ENCODE results near the gene HELZ. TPM values are rescaled to one million over a fixed set of nuclear protein-coding genes. Genes with fewer than 3 reads are reported as not detected.
"Not testable (repeated sequence)": the region's sequence is repeated elsewhere in the genome, so short reads cannot be mapped to it uniquely, and the experiment has no call there.

The HELZ gene
- total RNA-seq, 1 donor from 2014 or later = 63.5 TPM

DNA sequence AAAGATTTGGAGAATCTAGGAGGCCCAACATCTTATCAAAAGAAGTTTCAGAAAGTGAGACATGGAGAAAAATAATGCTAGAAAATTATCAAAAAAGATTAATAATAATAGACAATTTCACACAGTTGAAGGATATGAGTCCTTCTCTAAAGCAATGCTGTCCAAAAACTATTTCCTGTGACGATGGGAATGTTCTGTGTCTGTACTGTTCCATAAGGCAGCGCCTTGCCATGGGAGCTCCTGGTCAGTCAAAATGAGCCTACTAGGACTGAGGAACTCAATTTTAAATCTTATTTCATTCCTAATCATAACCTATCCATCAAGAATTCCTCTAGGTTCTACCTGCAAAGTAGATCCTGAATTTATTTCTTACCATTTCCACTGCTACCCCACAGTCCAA is 151.6 kb downstream of the HELZ start:
- no peak for DNase-seq (ENCODE audit: extremely low spot score, unreplicated experiment)
- Mint-ChIP-seq H3K36me3 (ENCODE audit: unreplicated experiment) (peaks cover 28% of the 10 kb centered on the region), H3K9me3 (ENCODE audit: unreplicated experiment) (peaks cover 6% of the 10 kb centered on the region), H3K4me1 (ENCODE audit: unreplicated experiment) (peaks cover 18% of the 10 kb centered on the region), H3K27me3 (ENCODE audit: unreplicated experiment) (no peaks in the 10 kb centered on the region), H3K4me3 (ENCODE audit: unreplicated experiment) (no peak overlapping the region), H3K27ac (ENCODE audit: unreplicated experiment) (no peak overlapping the region)
- TF ChIP-seq, protein P1, sequence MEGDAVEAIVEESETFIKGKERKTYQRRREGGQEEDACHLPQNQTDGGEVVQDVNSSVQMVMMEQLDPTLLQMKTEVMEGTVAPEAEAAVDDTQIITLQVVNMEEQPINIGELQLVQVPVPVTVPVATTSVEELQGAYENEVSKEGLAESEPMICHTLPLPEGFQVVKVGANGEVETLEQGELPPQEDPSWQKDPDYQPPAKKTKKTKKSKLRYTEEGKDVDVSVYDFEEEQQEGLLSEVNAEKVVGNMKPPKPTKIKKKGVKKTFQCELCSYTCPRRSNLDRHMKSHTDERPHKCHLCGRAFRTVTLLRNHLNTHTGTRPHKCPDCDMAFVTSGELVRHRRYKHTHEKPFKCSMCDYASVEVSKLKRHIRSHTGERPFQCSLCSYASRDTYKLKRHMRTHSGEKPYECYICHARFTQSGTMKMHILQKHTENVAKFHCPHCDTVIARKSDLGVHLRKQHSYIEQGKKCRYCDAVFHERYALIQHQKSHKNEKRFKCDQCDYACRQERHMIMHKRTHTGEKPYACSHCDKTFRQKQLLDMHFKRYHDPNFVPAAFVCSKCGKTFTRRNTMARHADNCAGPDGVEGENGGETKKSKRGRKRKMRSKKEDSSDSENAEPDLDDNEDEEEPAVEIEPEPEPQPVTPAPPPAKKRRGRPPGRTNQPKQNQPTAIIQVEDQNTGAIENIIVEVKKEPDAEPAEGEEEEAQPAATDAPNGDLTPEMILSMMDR (IDR thresholded peaks at IDR 0.05) = no peak

GRCh38 chr17:67092710-67093109 is 152.3 kb downstream of the HELZ start:
- peaks cover 14% of the 10 kb centered on the region for H3K4me1 Mint-ChIP-seq (ENCODE audit: unreplicated experiment)
- not testable (repeated sequence) for H3K27me3 Mint-ChIP-seq (ENCODE audit: unreplicated experiment); H3K27ac Mint-ChIP-seq (ENCODE audit: unreplicated experiment); H3K9me3 Mint-ChIP-seq (ENCODE audit: unreplicated experiment); DNase-seq (ENCODE audit: extremely low spot score, unreplicated experiment); H3K4me3 Mint-ChIP-seq (ENCODE audit: unreplicated experiment)
- peaks cover 27% of the 10 kb centered on the region for H3K36me3 Mint-ChIP-seq (ENCODE audit: unreplicated experiment)

GRCh38 chr17:67092291-67092690 is 152.7 kb downstream of the HELZ start:
- DNase-seq (ENCODE audit: extremely low spot score, unreplicated experiment) = no peak
- peaks cover 6% of the 10 kb centered on the region for H3K9me3 Mint-ChIP-seq (ENCODE audit: unreplicated experiment)
- TF ChIP-seq, protein P1 (IDR thresholded peaks at IDR 0.05) = no peak
- no peaks in the 10 kb centered on the region for H3K27me3 Mint-ChIP-seq (ENCODE audit: unreplicated experiment)
- peaks cover 30% of the 10 kb centered on the region for H3K36me3 Mint-ChIP-seq (ENCODE audit: unreplicated experiment)
- peaks cover 14% of the 10 kb centered on the region for H3K4me1 Mint-ChIP-seq (ENCODE audit: unreplicated experiment)
- H3K27ac Mint-ChIP-seq (ENCODE audit: unreplicated experiment) = no peak overlapping the region
- H3K4me3 Mint-ChIP-seq (ENCODE audit: unreplicated experiment) = no peak overlapping the region

GRCh38 chr17:67090341-67090740 is 154.7 kb downstream of the HELZ start:
- Mint-ChIP-seq H3K4me3 (ENCODE audit: unreplicated experiment) (no peak overlapping the region), H3K4me1 (ENCODE audit: unreplicated experiment) (peaks cover 7% of the 10 kb centered on the region), H3K36me3 (ENCODE audit: unreplicated experiment) (peaks cover 35% of the 10 kb centered on the region)

GRCh38 chr17:67088639-67089038 is 156.4 kb downstream of the HELZ start:
- TF ChIP-seq, protein P1 (IDR thresholded peaks at IDR 0.05) = no peak
- H3K27me3 Mint-ChIP-seq (ENCODE audit: unreplicated experiment) = no peaks in the 10 kb centered on the region
- no peak overlapping the region for H3K27ac Mint-ChIP-seq (ENCODE audit: unreplicated experiment)
- H3K9me3 Mint-ChIP-seq (ENCODE audit: unreplicated experiment) = peaks cover 6% of the 10 kb centered on the region
- DNase-seq (ENCODE audit: extremely low spot score, unreplicated experiment) = no peak
- H3K4me3 Mint-ChIP-seq (ENCODE audit: unreplicated experiment) = no peak overlapping the region
- H3K4me1 Mint-ChIP-seq (ENCODE audit: unreplicated experiment) = peaks cover 4% of the 10 kb centered on the region
- peaks cover 41% of the 10 kb centered on the region for H3K36me3 Mint-ChIP-seq (ENCODE audit: unreplicated experiment)

More at GRCh38 chr17:67090341-67090740, 154.7 kb downstream of the HELZ start:
- TF ChIP-seq, protein P1 (IDR thresholded peaks at IDR 0.05) = no peak
- Mint-ChIP-seq H3K9me3 (ENCODE audit: unreplicated experiment) (peaks cover 6% of the 10 kb centered on the region), H3K27ac (ENCODE audit: unreplicated experiment) (no peak overlapping the region), H3K27me3 (ENCODE audit: unreplicated experiment) (no peaks in the 10 kb centered on the region)
- DNase-seq (ENCODE audit: extremely low spot score, unreplicated experiment) = no peak

GRCh38 chr17:67085406-67085805 is 159.6 kb downstream of the HELZ start:
- DNase-seq (ENCODE audit: extremely low spot score, unreplicated experiment) = no peak
- Mint-ChIP-seq H3K27me3 (ENCODE audit: unreplicated experiment) (no peaks in the 10 kb centered on the region), H3K4me3 (ENCODE audit: unreplicated experiment) (no peak overlapping the region), H3K27ac (ENCODE audit: unreplicated experiment) (no peak overlapping the region), H3K9me3 (ENCODE audit: unreplicated experiment) (peaks cover 4% of the 10 kb centered on the region), H3K4me1 (ENCODE audit: unreplicated experiment) (peaks cover 2% of the 10 kb centered on the region), H3K36me3 (ENCODE audit: unreplicated experiment) (peaks cover 47% of the 10 kb centered on the region)
- TF ChIP-seq, protein P1 (IDR thresholded peaks at IDR 0.05) = no peak

Data from osteocyte (in vitro differentiated cells).